A549 (cell line): ENCODE data around the gene GULP1.

Experiments
- CTCF ChIP-seq: fragments of >200 bp; sonication (Bioruptor Twin); formaldehyde crosslinking; IDR thresholded peaks from 3 replicates; pipeline ENCODE4 v1.5.1; 2016
- EP300 ChIP-seq, 2 experiments: fragments of >200 bp; sonication (Bioruptor Twin); formaldehyde crosslinking; IDR thresholded peaks; 2 replicates in 1 of 2; 3 replicates in 1 of 2; pipeline ENCODE4 v1.6.1; 2016 to 2017
- ESRRA ChIP-seq: fragments of 150-350 bp; IDR thresholded peaks from 2 replicates; pipeline ENCODE4 v1.6.1; 2014; ENCODE audit warnings: mild to moderate bottlenecking, low read length, borderline replicate concordance
- HDAC2 ChIP-seq: fragments of 200-600 bp; sonication (generic); IDR thresholded peaks from 2 replicates; pipeline ENCODE4 v1.6.1; 2016
- MYC ChIP-seq: IDR thresholded peaks from 2 replicates; pipeline ENCODE4 v1.6.1; 2012; ENCODE audit warnings: mild to moderate bottlenecking, inconsistent platforms, low read length, improper control_type of control experiment, borderline replicate concordance
- NFE2L2 ChIP-seq: fragments of 150-350 bp; conservative IDR thresholded peaks from 2 replicates; pipeline ENCODE4 v1.6.1; 2014; ENCODE audit warnings: low read length
- POLR2A ChIP-seq: IDR thresholded peaks from 2 replicates; pipeline ENCODE4 v1.6.1; 2012; ENCODE audit warnings: mild to moderate bottlenecking, low read length
- POLR2AphosphoS2 ChIP-seq: conservative IDR thresholded peaks from 2 replicates; pipeline ENCODE4 v1.6.1; 2012; ENCODE audit warnings: low read length, improper control_type of control experiment, inconsistent platforms
- RAD21 ChIP-seq, 2 experiments: fragments of >200 bp in 1 of 2; sonication (Bioruptor Twin) in 1 of 2; formaldehyde crosslinking in 1 of 2; IDR thresholded peaks in 1 of 2; conservative IDR thresholded peaks in 1 of 2; 2 replicates in 1 of 2; 3 replicates in 1 of 2; pipeline ENCODE4 v1.6.1; 2012 to 2018; ENCODE audit warnings: inconsistent platforms in 1 of 2
- RCOR1 ChIP-seq: fragments of 150-350 bp; IDR thresholded peaks from 2 replicates; pipeline ENCODE4 v1.6.1; 2014; ENCODE audit warnings: antibody characterized with exemption, low read length, low read depth
- RFX5 ChIP-seq: fragments of 450-650 bp; IDR thresholded peaks from 2 replicates; pipeline ENCODE4 v1.7.1; 2014; ENCODE audit warnings: antibody characterized with exemption, mild to moderate bottlenecking, moderate library complexity
- TF ChIP-seq, protein P1 (sequence below): fragments of >200 bp; sonication (Bioruptor Twin); formaldehyde crosslinking; IDR thresholded peaks from 2 replicates; pipeline ENCODE4 v1.6.1; 2016

GRCh38 chr2:188601391-188601790 is 309.7 kb downstream of the GULP1 start:
- TF ChIP-seq CTCF (no peak), HDAC2 (no peak), NFE2L2 (no peak), MYC (no peak), RAD21 (conservative IDR thresholded peaks at IDR 0.05 in 1 of 2, IDR thresholded peaks at IDR 0.05 in 1 of 2) (no peak), RCOR1 (no peak), ESRRA (no peak), EP300 (IDR thresholded peaks at IDR 0.05) (no peak), POLR2A (no peak), POLR2AphosphoS2 (no peak), RFX5 (no peak)
- TF ChIP-seq, protein P1, sequence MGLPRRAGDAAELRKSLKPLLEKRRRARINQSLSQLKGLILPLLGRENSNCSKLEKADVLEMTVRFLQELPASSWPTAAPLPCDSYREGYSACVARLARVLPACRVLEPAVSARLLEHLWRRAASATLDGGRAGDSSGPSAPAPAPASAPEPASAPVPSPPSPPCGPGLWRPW, result no peak
